HG03565 (cell line): ENCODE data around the gene LTBP2.

Experiments used
- ATAC-seq: cut with Tn5 transposase; IDR thresholded peaks from one replicate; pipeline ENCODE4 v1.9.1; 2021; ENCODE audit warnings: mild to moderate bottlenecking, moderate library complexity; ENCODE audit not compliant: unreplicated experiment

Gene LTBP2

DNA sequence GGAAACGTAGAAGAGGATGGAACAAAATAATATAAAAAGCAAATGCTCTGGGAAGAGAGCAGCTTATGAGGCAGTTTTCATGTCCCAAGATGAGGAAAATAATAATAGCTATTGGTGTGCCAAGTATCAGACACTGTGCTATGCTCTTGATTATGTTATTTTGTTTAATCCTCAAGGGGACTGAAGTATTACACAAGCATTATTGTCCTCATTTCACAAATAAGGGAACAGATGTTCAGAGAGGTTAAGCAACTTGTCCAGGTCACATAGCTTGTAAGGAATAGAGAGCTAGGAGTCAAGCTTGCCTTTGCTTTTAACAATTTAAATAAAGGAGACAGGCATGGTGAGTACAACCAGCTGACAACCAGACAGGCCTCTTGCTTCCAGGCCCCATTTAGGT is 26.9 kb upstream of the LTBP2 start:
- no peak for ATAC-seq

DNA sequence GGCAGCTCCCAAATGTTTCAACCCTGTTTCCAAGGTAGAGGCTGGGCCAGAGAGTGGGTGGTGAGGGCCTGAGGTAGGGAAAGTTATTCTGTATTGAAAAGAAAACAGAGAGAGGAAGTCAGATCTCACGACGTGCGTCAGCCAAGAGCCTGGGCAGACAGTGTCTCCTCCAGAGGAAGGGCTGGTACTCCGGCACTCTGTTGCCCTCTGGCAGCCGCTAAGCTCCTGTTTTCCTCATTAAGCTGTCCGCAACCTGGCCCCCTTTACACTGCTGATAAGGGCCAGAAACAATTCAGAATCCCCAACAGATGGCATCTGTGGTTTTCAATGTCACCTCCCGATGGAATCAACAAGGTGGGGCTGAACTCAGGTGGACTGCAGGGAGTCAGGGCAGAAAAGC is 26.0 kb upstream of the LTBP2 start:
- ATAC-seq, result no peak

DNA sequence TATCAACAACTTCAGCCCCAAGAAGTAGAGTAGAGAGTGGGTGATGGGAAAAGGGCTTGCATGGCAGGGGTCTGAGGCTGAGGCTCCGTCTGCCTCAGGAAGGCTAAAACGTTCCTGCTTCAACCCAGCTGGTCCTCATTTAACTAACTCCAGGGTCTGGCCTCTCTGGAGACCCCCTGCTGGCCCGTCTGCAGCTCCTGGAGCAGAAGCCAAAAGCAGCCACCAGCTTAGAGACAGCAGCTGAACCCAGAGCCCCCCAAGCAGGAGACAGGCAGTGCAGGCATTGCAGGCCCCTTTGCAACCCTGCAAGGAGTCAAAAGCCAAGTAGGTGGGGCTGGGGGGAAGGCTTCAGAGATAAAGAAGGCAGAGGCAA is 25.1 kb upstream of the LTBP2 start:
- ATAC-seq, result no peak

DNA sequence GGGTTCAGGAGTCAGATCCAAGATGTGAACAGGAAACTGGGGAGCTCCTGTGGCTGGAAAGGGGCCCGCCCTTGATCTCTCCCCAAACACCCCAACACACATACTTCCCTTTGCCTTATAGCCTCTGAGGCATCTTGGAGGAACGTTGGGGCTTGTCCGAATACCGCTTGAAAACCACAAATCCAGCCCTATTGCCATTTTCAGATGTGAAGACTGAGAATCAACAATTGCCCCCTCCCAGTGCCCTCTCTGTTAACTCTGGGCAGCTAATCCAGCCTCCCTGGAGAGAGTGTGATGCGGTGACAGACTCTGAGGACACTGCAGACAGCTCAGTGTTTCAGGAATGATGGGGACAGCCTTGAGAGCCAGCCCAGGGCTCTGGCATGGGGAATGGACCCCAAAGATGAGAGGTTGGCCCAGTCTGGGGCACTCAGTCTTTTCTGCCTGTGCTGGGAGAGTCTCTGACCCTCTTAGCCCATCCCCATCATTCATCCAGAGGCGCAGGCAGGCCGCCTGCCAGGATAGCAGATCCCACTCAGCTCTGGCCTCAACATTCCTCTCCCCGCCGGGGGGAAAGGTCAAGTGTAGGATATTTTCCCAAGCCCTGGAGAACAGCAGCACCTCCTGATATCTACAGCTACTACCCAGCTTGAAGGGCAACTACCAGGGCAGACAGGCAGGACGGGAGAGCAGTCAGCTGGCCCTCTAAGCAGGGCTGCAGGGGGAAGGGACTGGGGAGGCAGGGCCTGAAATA is 24.6 kb upstream of the LTBP2 start:
- ATAC-seq, result no peak

DNA sequence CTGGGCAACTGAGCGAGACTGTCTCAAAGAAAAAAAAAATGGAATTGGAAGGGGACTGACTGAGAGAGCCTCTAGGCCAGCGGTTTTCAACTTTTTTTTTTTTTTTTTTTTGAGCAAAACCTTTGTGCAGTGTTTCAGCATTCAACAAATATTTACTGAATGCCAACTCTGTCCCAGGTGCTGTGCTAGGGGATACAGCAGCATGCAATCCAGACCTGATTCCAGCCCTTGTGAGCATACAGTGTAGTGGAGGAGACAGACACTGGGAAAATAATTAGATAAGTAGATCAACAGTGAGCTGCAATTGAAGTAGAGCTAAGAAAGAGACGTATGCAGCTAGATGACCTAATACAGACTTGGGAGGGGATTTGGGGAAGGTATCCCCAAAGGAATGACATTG is 23.8 kb upstream of the LTBP2 start:
- no peak for ATAC-seq

DNA sequence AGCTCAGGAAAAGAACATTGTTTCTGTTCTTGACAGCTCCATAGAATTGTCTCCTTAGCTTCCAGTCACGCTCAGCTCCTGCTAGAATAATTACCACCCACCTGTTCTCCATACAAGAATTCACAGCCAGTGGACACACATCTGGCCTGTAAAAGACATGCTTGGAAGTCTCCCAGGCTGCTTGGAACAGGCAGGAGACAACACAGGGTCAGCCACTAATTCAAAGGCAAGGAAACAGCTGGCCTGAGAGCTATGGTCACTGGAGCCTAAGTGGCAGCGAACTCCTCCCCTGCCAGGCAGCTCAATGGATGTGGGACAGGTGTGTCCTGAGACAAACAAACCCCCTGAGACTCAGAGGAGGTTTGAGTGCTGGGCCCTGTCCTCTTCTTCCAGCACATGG is 22.9 kb upstream of the LTBP2 start:
- no peak for ATAC-seq

DNA sequence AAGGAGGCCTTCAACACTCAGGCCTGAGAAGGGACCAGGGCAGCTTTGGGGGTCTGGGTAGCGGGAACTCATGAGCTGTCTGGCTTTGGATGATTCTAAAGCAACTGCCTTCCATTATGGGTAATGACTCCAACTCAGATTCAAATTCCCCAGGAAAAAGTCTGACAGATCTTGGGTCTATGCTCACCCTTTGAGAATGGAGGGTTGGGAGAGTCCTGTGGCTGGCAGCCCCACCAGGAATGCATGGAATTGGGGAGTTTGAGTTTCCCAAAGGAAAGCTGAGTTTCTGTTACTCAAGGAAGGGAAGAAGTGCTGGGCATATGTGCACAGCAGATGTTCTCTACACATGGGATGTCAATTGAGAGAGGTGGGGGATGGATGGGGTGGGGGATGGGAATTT is 22.4 kb upstream of the LTBP2 start:
- ATAC-seq, result no peak

DNA sequence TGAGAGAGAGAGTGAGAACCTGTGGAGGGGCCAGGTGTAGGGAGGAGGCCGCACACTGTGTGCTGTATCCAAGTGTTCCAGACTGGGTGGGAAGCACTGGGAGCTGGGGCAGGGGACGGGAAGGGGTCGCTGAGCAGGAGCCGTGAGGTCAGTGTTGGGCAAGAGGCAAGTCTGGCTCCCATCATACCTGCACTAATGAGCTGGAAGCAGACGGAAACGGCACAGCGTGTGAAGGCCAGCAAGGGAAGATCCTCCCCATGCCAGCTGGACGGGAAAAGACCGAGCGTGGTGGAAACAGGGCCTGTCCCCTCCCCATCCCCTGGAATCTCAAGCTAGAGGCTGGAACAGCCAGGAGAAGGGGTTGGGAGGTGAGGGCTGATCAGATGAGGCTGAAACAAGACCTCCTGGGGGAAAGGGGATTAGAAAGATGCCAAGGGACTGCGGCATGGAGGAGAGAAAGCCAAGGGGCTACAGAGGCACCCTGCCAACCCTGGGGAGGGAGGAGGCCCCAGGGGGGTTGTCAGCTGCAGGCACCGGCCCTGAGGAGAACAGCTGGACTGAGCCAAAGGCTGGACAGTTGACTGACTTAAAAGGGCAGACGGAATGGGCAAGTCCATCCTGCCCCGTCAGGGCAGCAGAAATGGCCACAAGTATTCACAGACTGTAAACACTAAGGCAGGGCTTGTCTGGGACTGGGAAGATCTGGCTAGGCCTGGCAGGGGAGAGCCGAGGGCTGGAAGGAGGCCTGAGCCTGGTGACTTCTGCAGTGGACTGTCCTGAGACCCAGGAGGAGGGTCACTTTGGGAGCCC is 19.0 kb upstream of the LTBP2 start:
- ATAC-seq, result no peak

DNA sequence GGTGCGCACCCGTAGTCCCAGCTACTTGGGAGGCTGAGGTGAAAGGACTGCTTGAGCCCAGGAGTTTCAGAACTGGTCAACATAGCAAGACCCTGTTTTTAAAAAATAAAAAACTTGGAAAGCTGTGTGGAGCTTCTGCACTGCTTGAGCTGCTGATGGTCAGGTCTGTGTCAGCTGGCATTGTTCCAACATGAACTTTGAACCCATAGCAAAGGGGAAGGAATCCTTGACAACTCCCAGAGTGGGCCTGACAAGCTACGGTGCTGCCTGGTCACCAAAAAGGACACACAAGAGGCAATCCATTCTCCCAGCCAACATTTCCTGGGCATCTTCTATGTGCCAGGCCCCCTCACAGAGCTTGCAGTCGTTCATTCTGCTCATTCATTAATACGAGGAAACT is 16.4 kb upstream of the LTBP2 start:
- ATAC-seq, result no peak

DNA sequence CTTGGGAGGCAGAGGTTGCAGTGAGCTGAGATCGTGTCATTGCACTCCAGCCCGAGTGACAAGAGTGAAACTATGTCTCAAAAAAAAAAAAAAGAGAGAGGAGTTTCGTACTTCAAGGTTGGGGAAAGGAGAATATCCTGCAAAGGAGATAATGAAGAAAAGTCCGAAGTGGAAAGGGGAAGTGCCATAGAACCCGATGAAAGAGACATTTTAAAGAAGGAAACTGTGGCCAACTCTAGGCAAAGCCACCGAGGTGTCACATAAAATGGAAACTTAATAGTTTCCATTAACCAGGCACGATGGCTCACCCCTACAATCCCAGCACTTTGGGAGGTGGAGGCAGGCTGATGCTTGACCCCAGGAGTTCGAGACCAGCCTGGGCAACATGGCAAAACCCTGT is 15.0 kb upstream of the LTBP2 start:
- ATAC-seq, result no peak

DNA sequence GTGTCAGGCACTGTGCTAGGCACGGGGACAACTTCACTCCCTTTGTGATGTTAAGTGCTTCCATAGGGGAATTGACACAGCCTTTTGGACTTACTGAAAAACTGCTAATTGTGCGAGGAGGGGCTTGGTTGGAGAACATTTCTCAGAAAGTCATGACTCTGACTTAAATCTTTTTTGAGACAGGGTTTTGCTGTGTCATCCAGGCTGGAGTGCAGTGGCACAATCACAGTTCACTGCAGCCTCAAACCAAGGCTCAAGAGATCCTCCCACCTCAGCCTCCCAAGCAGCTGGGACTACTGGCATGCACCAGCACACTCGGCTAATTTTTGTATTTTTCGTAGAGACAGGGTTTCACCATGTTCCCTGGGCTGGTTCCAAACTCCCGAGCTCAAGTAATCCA is 10.2 kb upstream of the LTBP2 start:
- ATAC-seq, result no peak

DNA sequence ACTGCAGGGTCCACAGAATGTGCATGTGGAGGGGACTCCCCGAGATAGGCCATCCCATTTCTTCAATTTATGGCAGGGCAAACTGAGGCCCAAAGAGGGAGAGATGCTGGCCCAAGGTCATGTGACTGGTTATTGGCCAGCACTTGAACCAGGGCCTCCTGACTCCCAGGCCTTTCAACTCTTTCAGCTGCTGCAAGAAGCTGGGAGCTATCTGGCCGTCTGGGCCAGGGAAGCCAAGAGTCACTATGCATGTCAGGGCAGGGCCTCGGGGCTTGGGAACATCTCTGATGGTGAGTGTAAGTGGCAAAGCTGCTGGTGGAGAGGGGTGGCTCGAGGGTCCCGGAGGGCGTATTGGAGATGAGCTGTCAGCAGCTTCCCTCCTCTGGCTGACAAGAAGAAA is 9.5 kb upstream of the LTBP2 start:
- ATAC-seq, result no peak

DNA sequence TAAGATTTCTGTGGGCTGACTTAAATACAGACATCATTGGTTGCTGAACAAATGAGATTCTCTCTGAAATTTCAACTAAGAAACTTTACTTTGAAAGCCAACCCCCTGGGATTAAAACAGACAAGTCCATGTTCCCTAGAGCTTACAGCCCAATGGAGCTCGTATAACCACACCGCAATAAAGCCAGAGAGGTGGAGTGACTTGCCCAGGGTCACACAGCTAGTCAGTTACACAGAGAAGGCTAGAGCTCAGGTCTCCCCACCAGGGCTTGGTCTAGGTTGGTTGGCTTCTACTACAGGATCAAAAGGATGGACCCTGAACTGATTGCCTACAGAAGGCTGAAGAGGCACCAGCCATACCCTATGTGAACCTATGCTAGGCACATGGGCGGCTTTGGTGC is 8.9 kb upstream of the LTBP2 start:
- no peak for ATAC-seq

DNA sequence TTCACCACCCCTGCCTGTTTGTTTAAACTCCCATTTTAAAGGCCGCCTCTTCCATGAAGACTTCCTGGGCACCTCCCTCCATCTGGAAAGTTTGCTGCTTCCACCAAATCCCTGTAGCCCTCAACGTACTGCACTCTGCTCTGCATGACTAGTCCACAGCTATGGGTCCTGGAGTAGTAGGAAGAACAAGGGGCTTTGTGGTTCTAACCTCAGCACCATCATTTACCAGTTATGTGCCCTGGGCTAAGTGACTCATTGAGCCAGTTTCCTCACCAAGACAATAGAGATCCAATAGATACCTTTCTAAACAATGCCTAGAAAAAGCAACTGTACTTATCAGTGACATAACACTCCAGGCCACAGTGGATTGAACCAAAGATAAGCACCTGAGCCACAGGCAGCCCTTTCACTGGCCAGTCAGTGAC is 8.5 kb upstream of the LTBP2 start:
- no peak for ATAC-seq

DNA sequence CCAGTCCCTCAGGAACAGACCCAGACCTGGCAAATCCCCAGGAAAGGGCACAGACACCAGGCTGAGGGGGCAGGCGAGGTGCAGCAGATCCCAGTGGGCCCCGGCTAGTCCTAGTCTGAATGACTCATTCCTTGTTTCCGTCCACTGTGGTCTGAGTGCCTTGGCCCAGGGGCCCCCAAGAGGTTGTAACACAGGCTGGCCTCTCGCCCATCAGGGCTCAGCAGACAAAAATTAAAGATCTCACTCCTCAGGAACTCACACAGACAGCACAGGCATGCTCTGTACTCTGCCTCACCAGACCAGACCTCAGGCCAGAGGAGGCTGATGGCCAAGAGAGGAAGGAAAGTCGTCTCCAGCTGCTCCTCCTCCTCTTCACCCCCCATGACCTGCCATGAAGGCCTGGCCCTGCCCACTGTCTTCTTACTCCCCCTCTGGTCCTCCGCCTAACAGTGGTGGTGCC is 7.7 kb upstream of the LTBP2 start:
- ATAC-seq, result no peak

DNA sequence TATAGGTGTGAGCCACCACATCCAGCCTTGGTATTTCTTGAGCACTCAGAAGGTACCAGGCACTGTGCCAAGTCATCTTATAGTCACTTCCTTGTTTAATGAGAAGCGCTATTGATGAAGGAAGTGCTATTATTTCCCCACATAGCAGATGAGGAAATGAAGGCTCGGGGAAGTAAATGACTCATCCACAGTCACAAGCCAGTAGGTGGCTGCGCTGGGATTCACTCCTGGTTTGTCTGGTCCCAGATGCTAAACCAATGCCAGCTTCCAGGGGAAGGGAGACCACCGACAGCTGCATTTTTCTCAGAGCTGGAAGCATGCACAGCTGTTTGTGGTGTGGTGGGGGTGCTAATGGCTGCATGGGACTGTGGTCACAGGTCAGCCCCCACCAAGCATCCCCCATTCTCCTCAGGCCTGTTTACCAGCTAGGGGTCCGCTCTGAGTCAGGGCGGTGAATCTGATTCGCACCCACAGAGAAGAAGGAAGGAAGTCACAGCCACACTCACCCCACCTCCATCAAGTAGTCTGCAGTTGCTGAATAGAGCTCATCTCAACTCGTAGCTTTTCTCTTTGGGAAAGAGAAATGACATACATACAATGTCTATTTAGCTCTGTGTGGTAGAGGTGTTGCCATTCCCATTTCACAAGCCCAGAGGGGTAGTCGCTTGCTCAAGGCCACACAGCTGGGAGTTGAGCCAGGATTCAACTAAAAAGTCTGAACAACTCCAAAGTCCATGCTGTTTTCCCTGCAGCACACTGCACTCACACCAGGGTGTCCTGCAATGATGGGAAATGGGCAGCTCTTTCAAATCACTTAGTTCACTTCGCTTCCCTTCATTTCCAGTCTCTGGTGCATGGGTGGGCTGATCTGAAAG is 6.3 kb upstream of the LTBP2 start:
- no peak for ATAC-seq

DNA sequence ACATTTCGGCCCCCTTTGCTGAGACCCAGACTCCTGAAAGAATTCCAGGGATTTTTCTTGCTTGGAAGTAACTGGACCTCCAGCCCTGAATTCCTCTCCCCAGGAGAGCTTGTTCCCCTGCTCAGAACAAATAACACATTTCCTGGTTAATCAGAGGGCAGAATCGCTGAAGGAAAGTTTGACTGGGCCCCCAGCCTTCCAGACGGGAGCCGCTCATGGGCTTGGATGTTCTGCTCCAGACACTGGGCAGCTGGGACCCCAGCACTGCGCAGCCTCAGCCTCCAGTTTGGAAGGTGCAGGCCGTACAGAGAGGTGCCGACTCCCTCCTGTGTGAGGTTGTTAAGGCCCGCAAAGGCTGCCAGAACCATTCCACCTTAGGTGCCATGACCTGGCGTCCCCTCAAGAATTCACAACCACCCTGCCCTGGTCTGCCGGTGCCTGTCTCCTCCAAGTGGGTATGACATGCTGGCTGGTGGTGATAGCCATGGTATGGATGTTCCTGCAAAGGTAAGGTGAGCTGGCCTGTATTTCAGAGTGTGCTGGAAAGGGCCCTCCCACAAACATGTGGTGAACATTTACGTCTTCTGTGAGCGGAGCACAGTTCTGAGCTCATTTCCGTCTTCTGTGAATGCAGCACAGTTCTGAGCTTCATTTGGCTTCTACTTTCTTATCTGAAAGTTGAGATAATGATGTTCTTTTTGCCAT is 5.1 kb upstream of the LTBP2 start:
- no peak for ATAC-seq

DNA sequence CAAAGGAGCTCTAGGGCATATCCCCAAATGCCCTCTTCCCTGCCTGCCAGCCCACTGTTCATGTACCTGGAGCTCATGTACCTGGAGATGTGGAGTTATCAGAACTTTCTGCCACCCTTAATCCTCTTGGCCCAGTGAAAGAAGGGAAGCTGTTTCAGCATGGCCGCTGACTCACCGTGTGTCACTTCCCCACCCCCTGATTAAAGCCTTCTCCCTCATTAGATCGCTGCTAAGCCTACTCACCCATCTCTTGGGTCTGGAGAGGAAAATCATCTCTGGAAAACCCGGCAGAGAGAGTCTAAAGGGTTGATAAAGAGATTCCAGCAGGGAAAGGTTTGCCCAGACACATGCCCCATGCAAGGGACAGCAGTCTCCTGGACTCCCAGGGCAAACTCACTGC is 4.5 kb upstream of the LTBP2 start:
- ATAC-seq, result no peak

DNA sequence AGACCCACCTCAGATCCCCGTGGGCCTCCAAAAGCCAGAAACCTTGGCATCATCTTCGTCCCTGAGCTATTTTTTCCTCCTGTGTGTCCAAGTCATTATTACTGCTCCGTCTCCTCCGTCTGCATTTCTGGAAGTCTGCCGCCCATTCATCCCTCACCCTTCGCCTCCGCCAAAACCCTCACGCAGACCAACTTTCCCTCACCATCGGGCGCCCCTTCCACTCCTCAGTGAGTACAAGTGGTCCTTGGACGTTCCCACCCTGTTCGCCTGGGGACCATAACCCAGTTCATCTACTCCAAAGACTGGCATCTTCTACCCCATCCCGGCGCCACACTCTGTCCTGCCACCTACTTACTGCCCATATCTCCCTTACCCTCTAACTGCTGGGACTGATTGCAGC is 3.7 kb upstream of the LTBP2 start:
- no peak for ATAC-seq

DNA sequence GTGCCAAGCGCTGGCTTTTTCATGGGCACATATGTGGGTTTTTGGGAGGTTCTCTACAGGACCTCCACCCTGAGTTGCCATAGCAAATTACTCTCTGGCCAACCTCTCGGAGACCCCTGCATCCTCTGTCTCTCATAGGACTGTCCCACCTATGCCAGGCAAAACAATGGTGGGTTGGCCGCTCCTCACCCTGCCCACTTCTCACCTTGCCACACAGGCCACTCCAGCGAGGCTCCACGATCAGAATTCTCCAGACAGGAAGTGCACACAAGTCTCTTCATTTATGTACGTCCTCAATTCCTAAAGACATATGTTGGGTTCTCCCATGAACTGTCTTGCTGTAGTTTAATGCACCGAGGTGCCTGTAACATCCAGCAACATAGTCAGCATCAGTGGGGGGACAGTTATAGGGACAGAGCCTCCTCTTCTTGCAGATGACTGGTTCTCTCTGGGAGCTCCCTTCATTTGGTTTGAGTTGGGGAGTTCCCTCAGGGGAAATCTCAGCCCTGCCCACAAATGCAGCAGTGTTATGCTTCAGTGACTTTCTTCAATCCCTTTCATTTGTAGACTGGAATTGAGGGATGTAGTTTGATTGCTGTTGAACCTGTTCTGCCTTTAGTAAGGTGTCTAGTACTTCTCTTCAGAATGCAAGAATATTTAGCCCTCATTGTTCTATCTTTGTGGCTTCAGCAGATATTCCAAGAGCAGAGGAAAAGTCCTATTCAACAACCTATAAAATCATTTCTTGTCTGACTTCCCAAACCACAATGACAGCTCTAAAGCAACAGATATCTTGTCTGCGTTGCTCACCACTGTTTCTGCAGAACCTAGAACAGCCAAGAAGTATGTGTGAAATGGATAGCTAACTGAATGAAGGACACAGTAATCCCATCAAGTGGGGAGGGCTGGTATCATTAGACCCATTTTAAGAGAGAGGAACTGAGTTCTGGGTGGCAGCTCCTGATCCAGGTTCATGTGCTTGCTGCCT is 2.8 kb upstream of the LTBP2 start:
- ATAC-seq, result no peak
